SK-N-SH (cell line): ENCODE results near the gene C2orf69. TPM values are rescaled to one million over a fixed set of nuclear protein-coding genes. Genes with fewer than 3 reads are reported as not detected.

Source experiments
- CTCF ChIA-PET: fragments of 300-600, 350-600 bp; formaldehyde crosslinking; extraction: SDS; loops from one replicate; lab custom pipeline; 2021; lab: Yijun Ruan, JAX
- POLR2A ChIA-PET: fragments of 350-600 bp; sonication (Branson Sonifier 250); formaldehyde crosslinking; extraction: SDS; loops from one replicate; lab custom pipeline; 2020; ENCODE audit warnings: antibody characterized with exemption, inconsistent platforms; lab: Yijun Ruan, JAX
- DNase-seq: peaks from one replicate; pipeline ENCODE4 v3.0.0; 2012
- H2AFZ ChIP-seq: fragments of 200-600 bp; sonication (generic); 2 replicates; pipeline ENCODE4 v1.8.1; 2016; ENCODE audit warnings: antibody characterized with exemption, mild to moderate bottlenecking, low read depth
- H3F3A ChIP-seq: fragments of 200-600 bp; sonication (generic); replicated peaks from 2 replicates; pipeline ENCODE3; 2016; ENCODE audit warnings: antibody characterized with exemption, mild to moderate bottlenecking; ENCODE audit not compliant: insufficient read depth
- H3K27ac ChIP-seq, 2 experiments: fragments of 200-500 bp in 1 of 2; fragments of 200-600 bp in 1 of 2; sonication (Bioruptor generic) in 1 of 2; sonication (generic), shearing (Covaris generic) in 1 of 2; 2 replicates each; pipeline versions ENCODE4 v1.5.1 to v1.6.1; 2014 to 2016; ENCODE audit warnings: low read depth in 2 of 2, inconsistent platforms in 1 of 2, low read length in 1 of 2, mild to moderate bottlenecking in 1 of 2, mixed read lengths in 1 of 2
- H3K27me3 ChIP-seq: fragments of 200-600 bp; sonication (generic), shearing (Covaris generic); 2 replicates; pipeline ENCODE4 v1.6.1; 2016; ENCODE audit warnings: mixed run types; ENCODE audit not compliant: insufficient read depth
- H3K36me3 ChIP-seq, 2 experiments: fragments of 200-500 bp in 1 of 2; fragments of 200-600 bp in 1 of 2; sonication (Bioruptor generic) in 1 of 2; sonication (generic) in 1 of 2; replicated peaks in 1 of 2; 2 replicates each; pipeline versions ENCODE3 to v1.5.1; 2014 to 2016; ENCODE audit warnings: low read length in 1 of 2, mild to moderate bottlenecking in 1 of 2; ENCODE audit not compliant: insufficient read depth in 2 of 2, control insufficient read depth in 1 of 2
- H3K4me1 ChIP-seq, 2 experiments: fragments of 200-500 bp in 1 of 2; fragments of 200-600 bp in 1 of 2; sonication (Bioruptor generic) in 1 of 2; sonication (generic), shearing (Covaris generic) in 1 of 2; 2 replicates each; pipeline versions ENCODE4 v1.5.1 to v1.6.1; 2014 to 2016; ENCODE audit warnings: low read depth in 1 of 2, low read length in 1 of 2, mixed run types in 1 of 2; ENCODE audit not compliant: insufficient read depth in 2 of 2, control insufficient read depth in 1 of 2
- H3K4me2 ChIP-seq: fragments of 200-600 bp; sonication (generic), shearing (Covaris generic); 2 replicates; pipeline ENCODE4 v1.6.1; 2017; ENCODE audit warnings: mixed run types
- H3K4me3 ChIP-seq, 2 experiments: fragments of 200-500 bp in 1 of 2; fragments of 200-600 bp in 1 of 2; sonication (Bioruptor generic) in 1 of 2; sonication (generic), shearing (Covaris generic) in 1 of 2; 2 replicates each; pipeline versions ENCODE4 v1.5.1 to v1.8.1; 2014 to 2016; ENCODE audit warnings: low read depth in 2 of 2, inconsistent platforms in 1 of 2, low read length in 1 of 2, mild to moderate bottlenecking in 1 of 2, mixed read lengths in 1 of 2, moderate library complexity in 1 of 2
- H3K79me2 ChIP-seq: fragments of 200-600 bp; sonication (generic); 2 replicates; pipeline ENCODE4 v1.8.1; 2017; ENCODE audit warnings: mild to moderate bottlenecking; ENCODE audit not compliant: insufficient read depth
- H3K9ac ChIP-seq: fragments of 200-600 bp; sonication (generic); 2 replicates; pipeline ENCODE4 v1.6.1; 2017; ENCODE audit warnings: mixed run types
- H3K9me2 ChIP-seq: fragments of 200-600 bp; sonication (generic); 2 replicates; pipeline ENCODE4 v1.6.1; 2017; ENCODE audit warnings: mixed run types
- H3K9me3 ChIP-seq: fragments of 200-600 bp; sonication (generic); 2 replicates; pipeline ENCODE4 v1.6.1; 2017; ENCODE audit warnings: mixed run types, mild to moderate bottlenecking, moderate library complexity
- H4K20me1 ChIP-seq: fragments of 200-600 bp; sonication (generic); 2 replicates; pipeline ENCODE4 v1.6.1; 2017; ENCODE audit warnings: mild to moderate bottlenecking, mixed run types; ENCODE audit not compliant: insufficient read depth
- CHD2 ChIP-seq: fragments of 150-350 bp; IDR thresholded peaks from 2 replicates; pipeline ENCODE4 v1.6.1; 2018; ENCODE audit warnings: low read length; ENCODE audit not compliant: partially characterized antibody
- ELF1 ChIP-seq: IDR thresholded peaks from 2 replicates; pipeline ENCODE4 v1.4.0; 2012
- EP300 ChIP-seq, 2 experiments: IDR thresholded peaks; 2 replicates each; pipeline versions ENCODE4 v1.4.0 to v1.6.1; 2012; ENCODE audit warnings: borderline replicate concordance in 1 of 2, low read depth in 1 of 2, low read length in 1 of 2
- EZH2phosphoT487 ChIP-seq: fragments of 200-600 bp; sonication (generic); IDR thresholded peaks from 2 replicates; pipeline ENCODE4 v1.6.1; 2017; ENCODE audit warnings: low read depth, mixed run types, mild to moderate bottlenecking, antibody characterized with exemption, moderate library complexity, borderline replicate concordance
- FOSL2 ChIP-seq: IDR thresholded peaks from 2 replicates; pipeline ENCODE4 v1.4.0; 2012; ENCODE audit warnings: low read depth, mild to moderate bottlenecking, moderate library complexity, borderline replicate concordance
- FOXJ3 ChIP-seq: sonication (generic); formaldehyde crosslinking; IDR thresholded peaks from 2 replicates; pipeline ENCODE4 v1.5.1; 2020; ENCODE audit warnings: mild to moderate bottlenecking, missing genetic modification reagents
- GATA2 ChIP-seq: sonication (generic); formaldehyde crosslinking; IDR thresholded peaks from 2 replicates; pipeline ENCODE4 v1.5.0; 2020; ENCODE audit warnings: mild to moderate bottlenecking, missing genetic modification reagents
- IRF3 ChIP-seq: fragments of 150-350 bp; IDR thresholded peaks from 2 replicates; pipeline ENCODE4 v1.6.1; 2016; ENCODE audit warnings: mild to moderate bottlenecking, low read depth, low read length
- JUND ChIP-seq: IDR thresholded peaks from 2 replicates; pipeline ENCODE4 v1.4.0; 2012
- MEF2A ChIP-seq: IDR thresholded peaks from 2 replicates; pipeline ENCODE4 v1.4.0; 2012; ENCODE audit warnings: low read depth, borderline replicate concordance
- NRF1 ChIP-seq: IDR thresholded peaks from 2 replicates; pipeline ENCODE4 v1.6.1; 2012; ENCODE audit warnings: low read depth, mild to moderate bottlenecking, low read length
- POLR2AphosphoS5 ChIP-seq: IDR thresholded peaks from 2 replicates; pipeline ENCODE4 v1.6.1; 2012; ENCODE audit warnings: low read depth, low read length
- RAD21 ChIP-seq: IDR thresholded peaks from 2 replicates; pipeline ENCODE4 v1.6.1; 2012; ENCODE audit warnings: mild to moderate bottlenecking, low read length
- RCOR1 ChIP-seq: fragments of 150-350 bp; IDR thresholded peaks from 2 replicates; pipeline ENCODE4 v1.6.1; 2017; ENCODE audit warnings: antibody characterized with exemption, low read length
- REST ChIP-seq: IDR thresholded peaks from 2 replicates; pipeline ENCODE4 v1.6.1; 2012; ENCODE audit warnings: mild to moderate bottlenecking, low read depth, low read length, moderate library complexity
- RFX5 ChIP-seq: IDR thresholded peaks from 2 replicates; pipeline ENCODE4 v1.6.1; 2012; ENCODE audit warnings: mild to moderate bottlenecking, improper control_type of control experiment, low read length
- RXRA ChIP-seq: IDR thresholded peaks from 2 replicates; pipeline ENCODE4 v1.4.0; 2012; ENCODE audit warnings: low read depth, mild to moderate bottlenecking, borderline replicate concordance
- TAF1 ChIP-seq: IDR thresholded peaks from 2 replicates; pipeline ENCODE4 v1.6.1; 2012; ENCODE audit warnings: low read depth, mild to moderate bottlenecking, low read length, moderate library complexity, borderline replicate concordance
- TCF12 ChIP-seq: IDR thresholded peaks from 2 replicates; pipeline ENCODE4 v1.4.0; 2012
- ZBTB33 ChIP-seq: IDR thresholded peaks from 2 replicates; pipeline ENCODE4 v1.4.0; 2012; ENCODE audit warnings: low read depth, borderline replicate concordance
- WGBS: methylation state at CpG from one replicate; pipeline ENCODE4 v1.1.6; 2017; ENCODE audit warnings: low lambda C conversion rate; 5-methylcytosine and 5-hydroxymethylcytosine counted together
- polyA plus RNA-seq, 3 experiments: library from polyadenylated mRNA; depleted of rRNA; stranded (reverse); fragments of >200 nt; gene quantifications; 2 replicates each; pipeline ENCODE4 v1.2.3, GENCODE V29; 2012
- TF ChIP-seq, protein P1 (sequence below): IDR thresholded peaks from 2 replicates; pipeline ENCODE4 v1.4.0; 2012; ENCODE audit warnings: low read depth, borderline replicate concordance
- TF ChIP-seq, protein P2 (sequence below): IDR thresholded peaks from 2 replicates; pipeline ENCODE4 v1.4.0; 2012; ENCODE audit warnings: low read depth
- TF ChIP-seq, protein P3 (sequence below): fragments of 200-600 bp; sonication (generic); IDR thresholded peaks from 2 replicates; pipeline ENCODE4 v1.6.1; 2017; ENCODE audit warnings: antibody characterized with exemption, mild to moderate bottlenecking, moderate library complexity

The C2orf69 gene
- polyA plus RNA-seq, 1 of the 3 experiments (the other 2 are of a cell fraction) = 1.8 TPM

- peaks cover 0 to 8% of the 10 kb centered on the region in 2 experiments; a peak in 2 of 4 replicates for H3K4me1 ChIP-seq
- H3F3A ChIP-seq = peaks cover 11% of the 10 kb centered on the region
- H4K20me1 ChIP-seq = no peaks in the 10 kb centered on the region
- H3K9ac ChIP-seq = peak within 1 kb of the TSS; percentile 90
- peak within 1 kb of the TSS; percentile 88 for H2AFZ ChIP-seq
- peaks cover 85% of the 10 kb centered on the region for H3K79me2 ChIP-seq
- under 1% methylated on average over 29 of the region's 64 CpGs for WGBS
- H3K4me2 ChIP-seq = peak within 1 kb of the TSS; percentile 96
- POLR2A ChIA-PET = no interaction called here
- no peaks in the 10 kb centered on the region for H3K9me2 ChIP-seq
- DNase-seq = peak; percentile 90
- H3K36me3 ChIP-seq = peaks cover 17 to 42% of the 10 kb centered on the region in 2 experiments
- no peaks in the 10 kb centered on the region for H3K9me3 ChIP-seq
- CTCF ChIA-PET = interaction anchor here (1.4 kb wide), 1 partner anchor 34 kb away, joined by 3 read pairs; no protein-coding TSS in a partner anchor
- H3K27me3 ChIP-seq = no peaks in the 10 kb centered on the region
- peak within 1 kb of the TSS; percentile 91 to 99 for H3K27ac ChIP-seq
- peak within 1 kb of the TSS; percentile 98 to 99 for H3K4me3 ChIP-seq
- TF ChIP-seq MEF2A = peak; percentile 49; the same call in 1 of the 2 replicates
- TF ChIP-seq RXRA = no peak
- no peak for TF ChIP-seq JUND
- TF ChIP-seq CHD2 = no peak
- TF ChIP-seq RFX5 = no peak
- TF ChIP-seq, protein P1, sequence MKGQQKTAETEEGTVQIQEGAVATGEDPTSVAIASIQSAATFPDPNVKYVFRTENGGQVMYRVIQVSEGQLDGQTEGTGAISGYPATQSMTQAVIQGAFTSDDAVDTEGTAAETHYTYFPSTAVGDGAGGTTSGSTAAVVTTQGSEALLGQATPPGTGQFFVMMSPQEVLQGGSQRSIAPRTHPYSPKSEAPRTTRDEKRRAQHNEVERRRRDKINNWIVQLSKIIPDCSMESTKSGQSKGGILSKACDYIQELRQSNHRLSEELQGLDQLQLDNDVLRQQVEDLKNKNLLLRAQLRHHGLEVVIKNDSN = peak; percentile 63
- no peak for TF ChIP-seq ZBTB33
- TF ChIP-seq RCOR1 = no peak
- TF ChIP-seq GATA2 (CRISPR knock-in tag) = no peak
- TF ChIP-seq ELF1 = peak; percentile 73
- no peak for TF ChIP-seq EZH2phosphoT487
- peak; percentile 90 for TF ChIP-seq TAF1
- TF ChIP-seq NRF1 = no peak
- TF ChIP-seq TCF12 = peak; percentile 31; the same call in 1 of the 2 replicates
- TF ChIP-seq EP300 (IDR thresholded peaks at IDR 0.05; ENCODE audit: borderline replicate concordance in 1 of 2, low read depth in 1 of 2, low read length in 1 of 2) = 0 out of 4 replicates have a peak, but pooled peaks of 1 of the 2 experiments have one; percentile 36
- peak; percentile 94 for TF ChIP-seq POLR2AphosphoS5
- 0 out of 2 replicates have a peak, but pooled peaks have one; percentile 26 for TF ChIP-seq FOSL2
- TF ChIP-seq, protein P2, sequence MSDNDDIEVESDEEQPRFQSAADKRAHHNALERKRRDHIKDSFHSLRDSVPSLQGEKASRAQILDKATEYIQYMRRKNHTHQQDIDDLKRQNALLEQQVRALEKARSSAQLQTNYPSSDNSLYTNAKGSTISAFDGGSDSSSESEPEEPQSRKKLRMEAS = peak; percentile 81
- TF ChIP-seq IRF3 = no peak
- 0 out of 2 replicates have a peak, but pooled peaks have one; percentile 17 for TF ChIP-seq FOXJ3
- TF ChIP-seq, protein P3, sequence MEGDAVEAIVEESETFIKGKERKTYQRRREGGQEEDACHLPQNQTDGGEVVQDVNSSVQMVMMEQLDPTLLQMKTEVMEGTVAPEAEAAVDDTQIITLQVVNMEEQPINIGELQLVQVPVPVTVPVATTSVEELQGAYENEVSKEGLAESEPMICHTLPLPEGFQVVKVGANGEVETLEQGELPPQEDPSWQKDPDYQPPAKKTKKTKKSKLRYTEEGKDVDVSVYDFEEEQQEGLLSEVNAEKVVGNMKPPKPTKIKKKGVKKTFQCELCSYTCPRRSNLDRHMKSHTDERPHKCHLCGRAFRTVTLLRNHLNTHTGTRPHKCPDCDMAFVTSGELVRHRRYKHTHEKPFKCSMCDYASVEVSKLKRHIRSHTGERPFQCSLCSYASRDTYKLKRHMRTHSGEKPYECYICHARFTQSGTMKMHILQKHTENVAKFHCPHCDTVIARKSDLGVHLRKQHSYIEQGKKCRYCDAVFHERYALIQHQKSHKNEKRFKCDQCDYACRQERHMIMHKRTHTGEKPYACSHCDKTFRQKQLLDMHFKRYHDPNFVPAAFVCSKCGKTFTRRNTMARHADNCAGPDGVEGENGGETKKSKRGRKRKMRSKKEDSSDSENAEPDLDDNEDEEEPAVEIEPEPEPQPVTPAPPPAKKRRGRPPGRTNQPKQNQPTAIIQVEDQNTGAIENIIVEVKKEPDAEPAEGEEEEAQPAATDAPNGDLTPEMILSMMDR = no peak; the same call in 1 of the 2 replicates
- no peak for TF ChIP-seq RAD21
- peak; percentile 48; the same call in 1 of the 2 replicates for TF ChIP-seq REST
Observed at GRCh38 chr2:199955339-199956061, 44.4 kb downstream of the C2orf69 start, which contains the start of the genes MAIP1 and TYW5. Gene MAIP1, plus strand, starts transcription at chr2:199955582. Its CDS starts 217 bp downstream, at chr2:199955799. Gene TYW5, minus strand, starts transcription at chr2:199955491. Its CDS starts 21 bp downstream, at chr2:199955470.
